ENCODE data around the gene RHOT1.
"Not testable (repeated sequence)": the region's sequence is repeated elsewhere in the genome, so short reads cannot be mapped to it uniquely, and the experiment has no call there.

Gene RHOT1

GRCh38 chr17:32240750-32241149, 98.4 kb downstream of the RHOT1 start:
- no peak for DNase-seq

GRCh38 chr17:32241640-32242039, 99.3 kb downstream of the RHOT1 start:
- DNase-seq: no peak

- DNase-seq: no peak
These were observed 107.2 kb downstream of the RHOT1 start for GRCh38 chr17:32249475-32249874.

- DNase-seq: peak; percentile 28
These were observed 110.9 kb downstream of the RHOT1 start for GRCh38 chr17:32253117-32253611.

GRCh38 chr17:32256012-32256700, 113.9 kb downstream of the RHOT1 start:
- DNase-seq: no peak

GRCh38 chr17:32256701-32257019, 114.4 kb downstream of the RHOT1 start:
- DNase-seq: no peak

GRCh38 chr17:32258383-32259140, 116.3 kb downstream of the RHOT1 start:
- no peak for DNase-seq

GRCh38 chr17:32259586-32259985, 117.3 kb downstream of the RHOT1 start:
- DNase-seq: no peak

GRCh38 chr17:32261417-32261736, 119.1 kb downstream of the RHOT1 start:
- DNase-seq: no peak

- no peak for DNase-seq
These were observed 119.7 kb downstream of the RHOT1 start for GRCh38 chr17:32261936-32262510.

- DNase-seq: not testable (repeated sequence)
These were observed 121.2 kb downstream of the RHOT1 start for GRCh38 chr17:32263515-32263914.

GRCh38 chr17:32264140-32264799, 122.0 kb downstream of the RHOT1 start:
- no peak for DNase-seq

- no peak for DNase-seq
These were observed 122.5 kb downstream of the RHOT1 start for GRCh38 chr17:32264823-32265191.

GRCh38 chr17:32265192-32265923, 123.1 kb downstream of the RHOT1 start, which contains the start of gene RHBDL3:
TSS of gene RHBDL3 (plus strand) at chr17:32265832. CDS start at chr17:32266190, 358 bp downstream.
- DNase-seq: no peak

- DNase-seq: no peak
These were observed 123.7 kb downstream of the RHOT1 start for GRCh38 chr17:32266051-32266388.

- DNase-seq: no peak
These were observed 124.3 kb downstream of the RHOT1 start for GRCh38 chr17:32266389-32267301.

- DNase-seq: no peak
These were observed 125.4 kb downstream of the RHOT1 start for GRCh38 chr17:32267690-32268205.

- DNase-seq: no peak
These were observed 126.5 kb downstream of the RHOT1 start for GRCh38 chr17:32268734-32269288.

- DNase-seq: no peak
These were observed 127.1 kb downstream of the RHOT1 start for GRCh38 chr17:32269377-32269776.

GRCh38 chr17:32271844-32272243, 129.5 kb downstream of the RHOT1 start:
- DNase-seq: no peak

- no peak for DNase-seq
These were observed 131.8 kb downstream of the RHOT1 start for GRCh38 chr17:32274101-32274500.

All from NCI-H2029 (cell line).